Endothelial cell of umbilical vein (primary cell): ENCODE data around the gene ZNF283. TPM values are rescaled to one million over a fixed set of nuclear protein-coding genes. Genes with fewer than 3 reads are reported as not detected.
A peak's percentile ranks its signal among the peaks of the same experiment; 100 is the strongest.

Source experiments
- BruUV-seq: library from RNA; stranded (reverse); fragments of 400-500 nt; replicated peaks from 2 replicates; lab custom pipeline; 2021; lab: Mats Ljungman, UMichigan
- CTCF ChIA-PET: fragments of 300-600, 350-600 bp; sonication (Branson Sonifier 250); formaldehyde crosslinking; loops from one replicate; lab custom pipeline; 2021; ENCODE audit warnings: antibody characterized with exemption, inconsistent platforms; lab: Charles Lee
- POLR2A ChIA-PET: fragments of 300-600, 350-600 bp; sonication (Branson Sonifier 250); formaldehyde crosslinking; loops from one replicate; lab custom pipeline; 2021; ENCODE audit warnings: antibody characterized with exemption, inconsistent platforms; lab: Charles Lee
- DNase-seq: peaks from one replicate; pipeline ENCODE4 v3.0.0-alpha.2; 2011; ENCODE audit warnings: low read depth, low spot score
- FAIRE-seq: peaks from 2 replicates; lab custom pipeline; 2011; peaks lifted over from hg19 to GRCh38; lab: Jason Lieb, UNC
- H2AFZ ChIP-seq: 2 replicates; pipeline ENCODE4 v1.6.0; 2012; ENCODE audit warnings: low read depth, low read length, control low read depth, inconsistent platforms
- H3K27ac ChIP-seq: 2 replicates; pipeline ENCODE4 v1.5.1; 2011; ENCODE audit warnings: low read depth, mild to moderate bottlenecking, control low read depth, low read length, moderate library complexity; ENCODE audit not compliant: insufficient read depth
- H3K27me3 ChIP-seq, 2 experiments: 2 replicates each; pipeline versions ENCODE4 v1.6.0 to v1.6.1; 2011; ENCODE audit warnings: low read length in 2 of 2, mixed read lengths in 1 of 2; ENCODE audit not compliant: control insufficient read depth in 2 of 2, insufficient read depth in 2 of 2
- H3K36me3 ChIP-seq, 2 experiments: 2 replicates in 1 of 2; 3 replicates in 1 of 2; pipeline ENCODE4 v1.5.1; 2011; ENCODE audit warnings: low read length in 2 of 2, mild to moderate bottlenecking in 1 of 2, moderate library complexity in 1 of 2; ENCODE audit not compliant: control insufficient read depth in 2 of 2, insufficient read depth in 2 of 2; ENCODE audit errors: extremely low read depth in 1 of 2
- H3K4me1 ChIP-seq: 3 replicates; pipeline ENCODE4 v1.5.1; 2011; ENCODE audit warnings: mild to moderate bottlenecking, low read length; ENCODE audit not compliant: control insufficient read depth, insufficient read depth; ENCODE audit errors: extremely low read depth
- H3K4me2 ChIP-seq: 2 replicates; pipeline ENCODE4 v1.6.1; 2011; ENCODE audit warnings: low read length, control low read depth, mixed read lengths; ENCODE audit not compliant: insufficient read depth
- H3K4me3 ChIP-seq, 3 experiments: fragments of 200-600 bp in 1 of 3; sonication (generic), shearing (Covaris generic) in 1 of 3; replicated peaks in 1 of 3; 2 replicates each; pipeline ENCODE4 v1.5.1; 2011 to 2016; ENCODE audit warnings: control low read depth in 3 of 3, low read length in 3 of 3, mild to moderate bottlenecking in 2 of 3, inconsistent platforms in 1 of 3, low read depth in 1 of 3, moderate library complexity in 1 of 3; ENCODE audit not compliant: insufficient read depth in 1 of 3
- H3K79me2 ChIP-seq: 2 replicates; pipeline ENCODE4 v1.6.0; 2012; ENCODE audit warnings: low read length, inconsistent platforms; ENCODE audit not compliant: control insufficient read depth, insufficient read depth
- H3K9ac ChIP-seq: replicated peaks from 2 replicates; pipeline ENCODE3; 2011; ENCODE audit warnings: low read length, control low read depth; ENCODE audit not compliant: insufficient read depth; ENCODE audit errors: extremely low read depth
- H3K9me1 ChIP-seq: replicated peaks from 3 replicates; pipeline ENCODE4 v1.6.0; 2011; ENCODE audit warnings: mild to moderate bottlenecking, low read length; ENCODE audit not compliant: control insufficient read depth, insufficient read depth; ENCODE audit errors: extremely low read depth
- H3K9me3 ChIP-seq: replicated peaks from 2 replicates; pipeline ENCODE4 v1.5.1; 2012; ENCODE audit warnings: low read length, inconsistent platforms; ENCODE audit not compliant: control insufficient read depth, insufficient read depth
- H4K20me1 ChIP-seq: replicated peaks from 2 replicates; pipeline ENCODE3; 2011; ENCODE audit warnings: mild to moderate bottlenecking, low read length; ENCODE audit not compliant: control insufficient read depth, insufficient read depth; ENCODE audit errors: extremely low read depth
- EZH2 ChIP-seq: IDR thresholded peaks from 2 replicates; pipeline ENCODE4 v1.6.1; 2012; ENCODE audit warnings: borderline replicate concordance, low read depth, mild to moderate bottlenecking, moderate library complexity, low read length, inconsistent platforms; ENCODE audit not compliant: severe bottlenecking
- FOS ChIP-seq: IDR thresholded peaks from 2 replicates; pipeline ENCODE4 v1.6.1; 2011; ENCODE audit warnings: mild to moderate bottlenecking, low read length, moderate library complexity, borderline replicate concordance; ENCODE audit not compliant: insufficient read depth
- GATA2 ChIP-seq: IDR thresholded peaks from 2 replicates; pipeline ENCODE4 v1.7.0; 2011; ENCODE audit warnings: low read depth, mild to moderate bottlenecking, moderate library complexity, mixed read lengths, low read length; ENCODE audit not compliant: insufficient read length, insufficient read depth
- JUN ChIP-seq: IDR thresholded peaks from 2 replicates; pipeline ENCODE4 v1.6.1; 2011; ENCODE audit warnings: borderline replicate concordance, low read depth; ENCODE audit not compliant: insufficient read length, insufficient read depth
- MYC ChIP-seq: IDR thresholded peaks from one replicate; pipeline ENCODE4 v1.6.1; 2011; ENCODE audit warnings: mild to moderate bottlenecking, low read depth, low read length
- POLR2A ChIP-seq: IDR thresholded peaks from 2 replicates; pipeline ENCODE4 v1.6.1; 2012; ENCODE audit warnings: low read depth, mild to moderate bottlenecking, control low read depth, low read length
- POLR2AphosphoS5 ChIP-seq: IDR thresholded peaks from 2 replicates; pipeline ENCODE4 v1.6.1; 2012; ENCODE audit warnings: low read depth, mild to moderate bottlenecking, control low read depth, low read length, moderate library complexity; ENCODE audit not compliant: insufficient read depth
- dilution Hi-C: fragments of 300-500 bp; cut with MboI; formaldehyde crosslinking; loops from one replicate; pipeline ENCODE4 v1.15.0; 2019; ENCODE audit warnings: low sequenced_read_pairs; ENCODE audit not compliant: extremely low pct_ligation_motif_present
- intact Hi-C: fragments of 100-400 bp; cut with micrococcal nuclease; formaldehyde crosslinking; loops from one replicate; pipeline ENCODE4 v1.10.0; 2022
- polyA plus RNA-seq, 4 experiments: library from polyadenylated mRNA; depleted of rRNA in 3 of 4; stranded (reverse) in 3 of 4; unstranded in 1 of 4; fragments of >200 nt; gene quantifications; 2 replicates each; pipeline versions ENCODE4 v1.2.1 to v1.2.3, GENCODE V29; 2011 to 2012; ENCODE audit warnings: missing spikeins in 1 of 4
- total RNA-seq: library from RNA; stranded (reverse); gene quantifications from 2 replicates; pipeline ENCODE4 v1.2.3, GENCODE V29; 2021
- TF ChIP-seq, protein P1 (sequence below), 2 donors: IDR thresholded peaks; 1 replicate in 1 of 2; 2 replicates in 1 of 2; pipeline ENCODE4 v1.5.1; 2011; ENCODE audit warnings: low read length in 2 of 2, mild to moderate bottlenecking in 2 of 2, moderate library complexity in 2 of 2, control low read depth in 1 of 2, inconsistent platforms in 1 of 2, low read depth in 1 of 2; ENCODE audit not compliant: insufficient read depth in 1 of 2; ENCODE audit errors: extremely low read depth in 1 of 2
- TF ChIP-seq, protein P2 (sequence below): IDR thresholded peaks from 2 replicates; pipeline ENCODE4 v1.6.1; 2011; ENCODE audit not compliant: insufficient read depth, insufficient read length

Gene ZNF283
- total and polyA plus RNA-seq, 2 donors (not counting 3 experiments of a cell fraction or from before 2014, with no cell fraction given) = 1.9 to 10.7 TPM

- POLR2A ChIA-PET = no interaction called here
- FAIRE-seq = peak; percentile 42
- Histone ChIP-seq H3K27me3 (peaks cover 0 to 4% of the 10 kb centered on the region in 2 experiments), H3K4me1 (peaks cover 10% of the 10 kb centered on the region), H3K4me3 (no peak overlapping the region), H3K9ac (no peak overlapping the region), H3K27ac (no peak overlapping the region), H3K9me3 (no peaks in the 10 kb centered on the region), H3K79me2 (no peaks in the 10 kb centered on the region), H2AFZ (no peak overlapping the region), H4K20me1 (no peaks in the 10 kb centered on the region), H3K4me2 (no peak overlapping the region), H3K9me1 (no peaks in the 10 kb centered on the region), H3K36me3 (no peaks in the 10 kb centered on the region)
- CTCF ChIA-PET = interaction anchor here (1.0 to 3.1 kb wide), 5 partner anchors 15 to 253 kb away, joined by 3 to 24 read pairs (median 6); no protein-coding TSS in a partner anchor
- DNase-seq = peak; percentile 46
- dilution Hi-C loops (no loop called here), intact Hi-C loops (no loop called here)
- TF ChIP-seq FOS (no peak), GATA2 (no peak), EZH2 (no peak), POLR2A (no peak), MYC (no peak), JUN (no peak), POLR2AphosphoS5 (no peak)
- TF ChIP-seq, protein P1, sequence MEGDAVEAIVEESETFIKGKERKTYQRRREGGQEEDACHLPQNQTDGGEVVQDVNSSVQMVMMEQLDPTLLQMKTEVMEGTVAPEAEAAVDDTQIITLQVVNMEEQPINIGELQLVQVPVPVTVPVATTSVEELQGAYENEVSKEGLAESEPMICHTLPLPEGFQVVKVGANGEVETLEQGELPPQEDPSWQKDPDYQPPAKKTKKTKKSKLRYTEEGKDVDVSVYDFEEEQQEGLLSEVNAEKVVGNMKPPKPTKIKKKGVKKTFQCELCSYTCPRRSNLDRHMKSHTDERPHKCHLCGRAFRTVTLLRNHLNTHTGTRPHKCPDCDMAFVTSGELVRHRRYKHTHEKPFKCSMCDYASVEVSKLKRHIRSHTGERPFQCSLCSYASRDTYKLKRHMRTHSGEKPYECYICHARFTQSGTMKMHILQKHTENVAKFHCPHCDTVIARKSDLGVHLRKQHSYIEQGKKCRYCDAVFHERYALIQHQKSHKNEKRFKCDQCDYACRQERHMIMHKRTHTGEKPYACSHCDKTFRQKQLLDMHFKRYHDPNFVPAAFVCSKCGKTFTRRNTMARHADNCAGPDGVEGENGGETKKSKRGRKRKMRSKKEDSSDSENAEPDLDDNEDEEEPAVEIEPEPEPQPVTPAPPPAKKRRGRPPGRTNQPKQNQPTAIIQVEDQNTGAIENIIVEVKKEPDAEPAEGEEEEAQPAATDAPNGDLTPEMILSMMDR (IDR thresholded peaks at IDR 0.05; ENCODE audit: extremely low read depth in 1 of 2, insufficient read depth in 1 of 2, low read depth in 1 of 2, low read length in 2 of 2) = no peak
- TF ChIP-seq, protein P2, sequence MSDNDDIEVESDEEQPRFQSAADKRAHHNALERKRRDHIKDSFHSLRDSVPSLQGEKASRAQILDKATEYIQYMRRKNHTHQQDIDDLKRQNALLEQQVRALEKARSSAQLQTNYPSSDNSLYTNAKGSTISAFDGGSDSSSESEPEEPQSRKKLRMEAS = no peak
- no TSS peak for BruUV-seq
These were observed 38.1 kb upstream of the ZNF283 start for GRCh38 chr19:43789029-43789428.
